Measurements from ENCODE around the gene SPSB4. TPM values are rescaled to one million over a fixed set of nuclear protein-coding genes. Genes with fewer than 3 reads are reported as not detected.

Gene SPSB4
- total and polyA plus RNA-seq, 2 donors (not counting 1 experiment from before 2014, with no cell fraction given) = not detected

DNA sequence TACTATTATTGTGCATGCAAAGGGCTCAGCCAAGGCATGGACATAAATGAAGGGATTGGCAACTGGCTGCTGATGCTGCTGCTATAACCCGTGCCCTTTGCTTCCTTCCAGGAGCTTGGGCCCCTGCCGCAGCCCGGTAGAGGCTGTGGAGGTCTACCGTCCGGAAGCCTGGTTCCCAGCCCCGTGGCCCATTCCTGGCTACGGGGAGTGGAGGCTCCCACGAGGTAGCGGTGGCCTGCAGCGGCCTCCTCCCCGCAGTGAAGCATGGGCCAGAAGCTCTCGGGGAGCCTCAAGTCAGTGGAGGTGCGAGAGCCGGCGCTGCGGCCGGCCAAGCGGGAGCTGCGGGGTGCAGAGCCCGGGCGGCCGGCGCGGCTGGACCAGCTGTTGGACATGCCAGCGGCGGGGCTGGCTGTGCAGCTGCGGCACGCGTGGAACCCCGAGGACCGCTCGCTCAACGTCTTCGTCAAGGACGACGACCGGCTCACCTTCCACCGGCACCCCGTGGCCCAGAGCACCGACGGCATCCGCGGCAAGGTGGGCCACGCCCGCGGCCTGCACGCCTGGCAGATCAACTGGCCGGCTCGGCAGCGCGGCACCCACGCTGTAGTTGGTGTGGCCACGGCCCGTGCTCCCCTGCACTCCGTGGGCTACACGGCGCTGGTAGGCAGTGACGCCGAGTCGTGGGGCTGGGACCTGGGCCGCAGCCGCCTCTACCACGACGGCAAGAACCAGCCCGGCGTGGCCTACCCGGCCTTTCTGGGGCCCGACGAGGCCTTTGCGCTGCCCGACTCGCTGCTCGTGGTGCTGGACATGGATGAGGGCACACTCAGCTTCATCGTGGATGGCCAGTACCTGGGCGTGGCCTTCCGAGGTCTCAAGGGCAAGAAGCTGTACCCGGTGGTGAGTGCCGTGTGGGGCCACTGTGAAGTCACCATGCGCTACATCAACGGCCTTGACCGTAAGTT, 15.0 kb downstream of the SPSB4 start:
- DNase-seq (ENCODE audit: low read depth in 2 of 2) = no peak
- Histone ChIP-seq H3K36me3 (ENCODE audit: control insufficient read depth, insufficient read depth, low read length) (no peaks in the 10 kb centered on the region), H3K9me3 (ENCODE audit: control insufficient read depth, insufficient read depth, low read depth, low read length) (no peaks in the 10 kb centered on the region), H3K9ac (ENCODE audit: insufficient read depth, low read length) (no peak overlapping the region), H4K20me1 (ENCODE audit: control insufficient read depth, extremely low read depth, insufficient read depth, low read length) (no peaks in the 10 kb centered on the region), H3K27me3 (ENCODE audit: control insufficient read depth, insufficient read depth, low read length) (no peaks in the 10 kb centered on the region), H3K27ac (ENCODE audit: insufficient read depth, low read length) (no peak overlapping the region), H2AFZ (ENCODE audit: low read length) (no peak overlapping the region), H3K4me2 (ENCODE audit: extremely low read depth, insufficient read depth, low read length) (no peak overlapping the region), H3K4me1 (ENCODE audit: control insufficient read depth, extremely low read depth, insufficient read depth, low read length) (no peaks in the 10 kb centered on the region), H3K4me3 (replicated peaks in 1 of 4; ENCODE audit: control extremely low read depth in 1 of 4, insufficient read depth in 1 of 4, low read depth in 3 of 4, low read length in 4 of 4) (no peak overlapping the region), H3K79me2 (ENCODE audit: control insufficient read depth, insufficient read depth, low read length) (no peaks in the 10 kb centered on the region)
- TF ChIP-seq EZH2 (IDR thresholded peaks at IDR 0.05; ENCODE audit: low read length, missing control alignments) = no peak
- TF ChIP-seq, protein P1, sequence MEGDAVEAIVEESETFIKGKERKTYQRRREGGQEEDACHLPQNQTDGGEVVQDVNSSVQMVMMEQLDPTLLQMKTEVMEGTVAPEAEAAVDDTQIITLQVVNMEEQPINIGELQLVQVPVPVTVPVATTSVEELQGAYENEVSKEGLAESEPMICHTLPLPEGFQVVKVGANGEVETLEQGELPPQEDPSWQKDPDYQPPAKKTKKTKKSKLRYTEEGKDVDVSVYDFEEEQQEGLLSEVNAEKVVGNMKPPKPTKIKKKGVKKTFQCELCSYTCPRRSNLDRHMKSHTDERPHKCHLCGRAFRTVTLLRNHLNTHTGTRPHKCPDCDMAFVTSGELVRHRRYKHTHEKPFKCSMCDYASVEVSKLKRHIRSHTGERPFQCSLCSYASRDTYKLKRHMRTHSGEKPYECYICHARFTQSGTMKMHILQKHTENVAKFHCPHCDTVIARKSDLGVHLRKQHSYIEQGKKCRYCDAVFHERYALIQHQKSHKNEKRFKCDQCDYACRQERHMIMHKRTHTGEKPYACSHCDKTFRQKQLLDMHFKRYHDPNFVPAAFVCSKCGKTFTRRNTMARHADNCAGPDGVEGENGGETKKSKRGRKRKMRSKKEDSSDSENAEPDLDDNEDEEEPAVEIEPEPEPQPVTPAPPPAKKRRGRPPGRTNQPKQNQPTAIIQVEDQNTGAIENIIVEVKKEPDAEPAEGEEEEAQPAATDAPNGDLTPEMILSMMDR (conservative IDR thresholded peaks at IDR 0.05 in 1 of 2, IDR thresholded peaks at IDR 0.05 in 1 of 2; ENCODE audit: low read depth in 1 of 2, low read length in 2 of 2) = no peak

GRCh38 chr3:141067206-141067974, 16.2 kb downstream of the SPSB4 start:
- Histone ChIP-seq H3K36me3 (ENCODE audit: control insufficient read depth, insufficient read depth, low read length) (no peaks in the 10 kb centered on the region), H3K79me2 (ENCODE audit: control insufficient read depth, insufficient read depth, low read length) (no peaks in the 10 kb centered on the region), H3K9me3 (ENCODE audit: control insufficient read depth, insufficient read depth, low read depth, low read length) (no peaks in the 10 kb centered on the region), H3K4me3 (replicated peaks in 1 of 4; ENCODE audit: control extremely low read depth in 1 of 4, insufficient read depth in 1 of 4, low read depth in 3 of 4, low read length in 4 of 4) (no peak overlapping the region), H3K27ac (ENCODE audit: insufficient read depth, low read length) (no peak overlapping the region), H4K20me1 (ENCODE audit: control insufficient read depth, extremely low read depth, insufficient read depth, low read length) (no peaks in the 10 kb centered on the region), H3K27me3 (ENCODE audit: control insufficient read depth, insufficient read depth, low read length) (no peaks in the 10 kb centered on the region), H3K4me2 (ENCODE audit: extremely low read depth, insufficient read depth, low read length) (no peak overlapping the region), H3K4me1 (ENCODE audit: control insufficient read depth, extremely low read depth, insufficient read depth, low read length) (no peaks in the 10 kb centered on the region), H2AFZ (ENCODE audit: low read length) (no peak overlapping the region), H3K9ac (ENCODE audit: insufficient read depth, low read length) (no peak overlapping the region)
- TF ChIP-seq, protein P1 (conservative IDR thresholded peaks at IDR 0.05 in 1 of 2, IDR thresholded peaks at IDR 0.05 in 1 of 2; ENCODE audit: low read depth in 1 of 2, low read length in 2 of 2) = no peak
- no peak for TF ChIP-seq EZH2 (IDR thresholded peaks at IDR 0.05; ENCODE audit: low read length, missing control alignments)
- DNase-seq (ENCODE audit: low read depth in 2 of 2) = no peak

- H3K36me3 ChIP-seq (ENCODE audit: control insufficient read depth, insufficient read depth, low read length) = no peaks in the 10 kb centered on the region
- no peak overlapping the region for H3K4me3 ChIP-seq (replicated peaks in 1 of 4; ENCODE audit: control extremely low read depth in 1 of 4, insufficient read depth in 1 of 4, low read depth in 3 of 4, low read length in 4 of 4)
- no peaks in the 10 kb centered on the region for H3K27me3 ChIP-seq (ENCODE audit: control insufficient read depth, insufficient read depth, low read length)
- H3K4me2 ChIP-seq (ENCODE audit: extremely low read depth, insufficient read depth, low read length) = no peak overlapping the region
- H3K9me3 ChIP-seq (ENCODE audit: control insufficient read depth, insufficient read depth, low read depth, low read length) = no peaks in the 10 kb centered on the region
- no peaks in the 10 kb centered on the region for H3K79me2 ChIP-seq (ENCODE audit: control insufficient read depth, insufficient read depth, low read length)
- TF ChIP-seq, protein P1 (conservative IDR thresholded peaks at IDR 0.05 in 1 of 2, IDR thresholded peaks at IDR 0.05 in 1 of 2; ENCODE audit: low read depth in 1 of 2, low read length in 2 of 2) = no peak
- no peak for TF ChIP-seq EZH2 (IDR thresholded peaks at IDR 0.05; ENCODE audit: low read length, missing control alignments)
- no peak overlapping the region for H3K9ac ChIP-seq (ENCODE audit: insufficient read depth, low read length)
- no peak overlapping the region for H2AFZ ChIP-seq (ENCODE audit: low read length)
- DNase-seq (ENCODE audit: low read depth in 2 of 2) = no peak
- no peaks in the 10 kb centered on the region for H3K4me1 ChIP-seq (ENCODE audit: control insufficient read depth, extremely low read depth, insufficient read depth, low read length)
- no peaks in the 10 kb centered on the region for H4K20me1 ChIP-seq (ENCODE audit: control insufficient read depth, extremely low read depth, insufficient read depth, low read length)
- H3K27ac ChIP-seq (ENCODE audit: insufficient read depth, low read length) = no peak overlapping the region
Observed at GRCh38 chr3:141070229-141070628, 19.1 kb downstream of the SPSB4 start.
